ENCODE results near the gene ADAMTS13. TPM values are rescaled to one million over a fixed set of nuclear protein-coding genes. Genes with fewer than 3 reads are reported as not detected.

Gene ADAMTS13
- total RNA-seq, 4 donors from 2014 or later: 2.6 to 12.7 (median 7.2) TPM

DNA sequence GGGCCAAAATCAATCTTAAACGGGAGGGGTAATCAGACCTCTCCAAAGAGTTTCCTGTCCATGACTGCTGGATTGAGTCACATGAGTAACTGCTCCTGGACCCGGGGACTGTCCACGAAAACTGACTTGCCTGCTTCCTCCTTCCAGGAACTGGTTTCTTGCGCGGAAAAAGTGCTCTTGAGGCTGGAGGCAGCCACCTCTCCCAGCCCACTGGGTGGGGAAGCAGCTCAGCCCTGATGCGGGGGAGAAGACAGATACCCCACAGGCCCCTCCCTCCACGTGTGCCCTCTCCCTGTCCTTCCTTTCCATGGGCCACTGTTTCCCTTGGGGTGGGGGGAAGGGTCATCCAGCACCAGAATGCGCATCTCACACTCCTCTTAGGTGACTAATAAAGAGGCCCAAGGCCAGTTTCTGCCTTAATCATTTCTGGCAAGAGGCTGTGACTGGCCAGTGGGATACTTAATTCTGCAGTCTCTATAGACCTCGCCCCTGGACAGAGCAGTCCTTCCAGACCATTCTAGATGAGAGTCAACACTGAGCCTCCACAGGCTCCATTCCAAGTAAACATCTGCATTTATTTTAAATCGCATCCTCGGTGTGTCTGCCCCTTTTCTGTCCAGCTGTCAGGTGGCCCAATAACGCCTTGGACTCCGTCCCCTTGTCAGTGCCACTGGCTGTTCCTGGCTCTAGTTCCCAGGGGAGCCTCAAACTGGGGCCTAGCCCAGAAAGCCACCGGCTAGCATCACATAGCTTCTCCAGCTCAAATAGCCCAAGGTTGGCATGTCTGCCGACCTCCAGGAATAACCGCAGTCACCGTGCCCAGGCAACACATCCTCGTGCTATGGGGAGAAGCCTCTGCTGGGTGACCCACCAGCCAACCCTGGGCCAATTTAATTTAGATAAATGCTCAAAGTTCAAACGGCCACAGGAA, 16.4 kb upstream of the ADAMTS13 start:
- H3K36me3 ChIP-seq: peaks cover 0 to 20% (median 0%) of the 10 kb centered on the region in 4 donors
- H3K27ac ChIP-seq: no peak overlapping the region
- H3K4me3 ChIP-seq: no peak overlapping the region
- intact Hi-C loops (cut with DNase I; ENCODE audit: low total_unique reads) (loop anchor here (2.0 kb wide), 1 partner anchor 81 kb away; no protein-coding TSS in a partner anchor), in situ Hi-C loops (cut with MboI; ENCODE audit: low pct_ligation_motif_present in 1 of 4, low pct_unique_long_range_greater_than_20kb in 1 of 4, low sequenced_read_pairs in 3 of 4) (loop anchor here in 2 of 4 donors (5.0 to 10.0 kb wide), 2 partner anchors 77 to 79 kb away; no protein-coding TSS in a partner anchor)
- TF ChIP-seq, protein P1, sequence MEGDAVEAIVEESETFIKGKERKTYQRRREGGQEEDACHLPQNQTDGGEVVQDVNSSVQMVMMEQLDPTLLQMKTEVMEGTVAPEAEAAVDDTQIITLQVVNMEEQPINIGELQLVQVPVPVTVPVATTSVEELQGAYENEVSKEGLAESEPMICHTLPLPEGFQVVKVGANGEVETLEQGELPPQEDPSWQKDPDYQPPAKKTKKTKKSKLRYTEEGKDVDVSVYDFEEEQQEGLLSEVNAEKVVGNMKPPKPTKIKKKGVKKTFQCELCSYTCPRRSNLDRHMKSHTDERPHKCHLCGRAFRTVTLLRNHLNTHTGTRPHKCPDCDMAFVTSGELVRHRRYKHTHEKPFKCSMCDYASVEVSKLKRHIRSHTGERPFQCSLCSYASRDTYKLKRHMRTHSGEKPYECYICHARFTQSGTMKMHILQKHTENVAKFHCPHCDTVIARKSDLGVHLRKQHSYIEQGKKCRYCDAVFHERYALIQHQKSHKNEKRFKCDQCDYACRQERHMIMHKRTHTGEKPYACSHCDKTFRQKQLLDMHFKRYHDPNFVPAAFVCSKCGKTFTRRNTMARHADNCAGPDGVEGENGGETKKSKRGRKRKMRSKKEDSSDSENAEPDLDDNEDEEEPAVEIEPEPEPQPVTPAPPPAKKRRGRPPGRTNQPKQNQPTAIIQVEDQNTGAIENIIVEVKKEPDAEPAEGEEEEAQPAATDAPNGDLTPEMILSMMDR (IDR thresholded peaks at IDR 0.05): no peak
- TF ChIP-seq EP300 (IDR thresholded peaks at IDR 0.05; ENCODE audit: low read depth) (no peak), POLR2AphosphoS5 (IDR thresholded peaks at IDR 0.05) (no peak), POLR2A (IDR thresholded peaks at IDR 0.05) (no peak)
- H3K9me3 ChIP-seq: no peaks in the 10 kb centered on the region
- no peak for DNase-seq
- H3K27me3 ChIP-seq: no peaks in the 10 kb centered on the region
- 74 to 76% methylated on average over 3 to 16 of the region's 19 CpGs for WGBS, 2 donors (ENCODE audit: low coverage in 1 of 2)
- H3K4me1 ChIP-seq: no peaks in the 10 kb centered on the region

DNA sequence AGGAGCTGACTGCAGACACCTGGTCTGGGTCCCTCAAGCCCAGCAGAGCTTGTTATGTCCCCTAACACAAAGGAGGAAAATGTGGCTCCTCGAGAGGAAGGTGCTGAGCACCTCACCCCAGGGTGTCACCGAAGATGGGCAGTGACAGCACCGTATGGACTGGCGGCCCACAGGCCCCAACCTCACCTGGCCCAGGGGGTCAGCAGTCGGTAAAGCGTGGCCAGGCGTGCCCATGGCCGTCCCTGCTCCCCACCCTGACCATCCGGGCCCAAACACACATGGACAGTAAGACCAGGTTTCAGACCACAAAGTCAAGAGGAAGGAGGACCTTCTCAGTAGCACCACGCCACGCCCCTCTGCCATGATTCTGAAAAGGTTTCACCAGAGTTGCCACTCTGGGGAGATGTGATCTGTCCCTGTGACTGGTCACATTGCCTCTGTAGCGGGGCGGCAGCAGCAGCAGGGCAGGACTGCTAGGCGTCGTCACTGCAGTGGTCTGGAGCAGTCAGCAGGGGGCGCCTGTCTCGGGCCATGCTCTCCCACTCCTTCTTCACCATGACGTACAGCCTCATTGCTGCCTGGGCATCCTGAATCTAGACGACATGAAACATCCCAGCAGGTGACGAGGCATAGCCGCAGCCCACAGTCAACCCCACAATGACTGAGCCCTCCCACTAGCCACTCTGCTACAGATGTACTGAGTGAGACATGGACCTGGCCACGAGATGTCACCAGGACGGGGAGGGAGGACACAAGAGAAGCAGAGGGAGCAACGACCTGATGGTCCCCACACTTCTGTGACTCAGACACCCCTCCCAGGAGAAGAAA, 15.5 kb upstream of the ADAMTS13 start:
- Histone ChIP-seq H3K27me3 (no peaks in the 10 kb centered on the region), H3K4me1 (no peaks in the 10 kb centered on the region), H3K9me3 (no peaks in the 10 kb centered on the region), H3K4me3 (no peak overlapping the region), H3K27ac (no peak overlapping the region), H3K36me3 (peaks cover 0 to 25% (median 0%) of the 10 kb centered on the region in 4 donors)
- TF ChIP-seq POLR2AphosphoS5 (IDR thresholded peaks at IDR 0.05): peak in 1 of 3 donors; percentile 30
- TF ChIP-seq EP300 (IDR thresholded peaks at IDR 0.05; ENCODE audit: low read depth): no peak
- TF ChIP-seq, protein P1 (IDR thresholded peaks at IDR 0.05): peak; percentile 88 to 93 (median 92)
- TF ChIP-seq POLR2A (IDR thresholded peaks at IDR 0.05): no peak
- WGBS, 2 donors (ENCODE audit: low coverage in 1 of 2): 0 to 46% methylated on average over 3 to 20 of the region's 24 CpGs
- peak; percentile 82 for DNase-seq
- in situ Hi-C loops (cut with MboI; ENCODE audit: low pct_ligation_motif_present in 1 of 4, low pct_unique_long_range_greater_than_20kb in 1 of 4, low sequenced_read_pairs in 3 of 4): loop anchor here in 2 of 4 donors (5.0 to 10.0 kb wide), 2 partner anchors 76 to 78 kb away; no protein-coding TSS in a partner anchor
- intact Hi-C loops (cut with DNase I; ENCODE audit: low total_unique reads): loop anchor here (2.0 kb wide), 1 partner anchor 80 kb away; no protein-coding TSS in a partner anchor

DNA sequence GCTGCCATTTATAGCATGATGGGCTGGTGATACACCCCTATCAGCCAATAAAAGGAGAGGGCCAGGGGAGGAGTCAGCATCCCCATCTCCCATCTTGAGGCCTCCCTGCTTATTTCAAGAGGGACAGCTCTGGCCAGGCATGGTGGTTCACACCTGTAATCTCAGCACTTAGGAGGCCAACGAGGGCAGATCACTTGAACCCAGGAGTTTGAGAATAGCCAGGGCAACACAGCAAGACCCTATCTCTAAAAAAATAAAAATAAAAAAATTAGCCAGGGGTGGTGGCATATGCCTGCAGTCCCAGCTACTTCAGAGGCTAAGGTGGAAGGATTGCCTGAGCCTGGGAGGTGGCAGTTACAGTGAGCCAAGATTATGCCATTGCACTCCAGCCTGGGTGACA, 14.1 kb upstream of the ADAMTS13 start:
- Histone ChIP-seq H3K4me3 (no peak overlapping the region), H3K4me1 (no peaks in the 10 kb centered on the region), H3K9me3 (no peaks in the 10 kb centered on the region), H3K36me3 (peaks cover 0 to 34% (median 5%) of the 10 kb centered on the region in 4 donors), H3K27ac (no peak overlapping the region), H3K27me3 (no peaks in the 10 kb centered on the region)
- no peak for DNase-seq
- WGBS, 2 donors (ENCODE audit: low coverage in 1 of 2): 94% methylated on average over 1 of the region's 1 CpG; no CpG with 5 or more reads in 1 of the 2 donors
- in situ Hi-C loops (cut with MboI; ENCODE audit: low pct_ligation_motif_present in 1 of 4, low pct_unique_long_range_greater_than_20kb in 1 of 4, low sequenced_read_pairs in 3 of 4) (loop anchor here in 2 of 4 donors (5.0 to 10.0 kb wide), 2 partner anchors 74 to 77 kb away; no protein-coding TSS in a partner anchor), intact Hi-C loops (cut with DNase I; ENCODE audit: low total_unique reads) (no loop called here)
- TF ChIP-seq EP300 (IDR thresholded peaks at IDR 0.05; ENCODE audit: low read depth): no peak
- TF ChIP-seq POLR2A (IDR thresholded peaks at IDR 0.05): no peak
- TF ChIP-seq, protein P1 (IDR thresholded peaks at IDR 0.05): no peak
- TF ChIP-seq POLR2AphosphoS5 (IDR thresholded peaks at IDR 0.05): no peak

All from transverse colon (tissue), 4 donors.